Activated CD4-positive, alpha-beta T cell treated with anti-CD3 and anti-CD28 coated beads, Interleukin-2, amount 50 U/mL, for 16 hours (primary cell): ENCODE measurements around the gene XRCC1.
A peak's percentile ranks its signal among the peaks of the same experiment; 100 is the strongest.

Experiments
- DNase-seq: peaks from one replicate; pipeline ENCODE4 v3.0.0-alpha.2; 2020

XRCC1 gene

GRCh38 chr19:43510713-43511112, 64.6 kb downstream of the XRCC1 start:
- no peak for DNase-seq

GRCh38 chr19:43507880-43508279, 67.4 kb downstream of the XRCC1 start:
- no peak for DNase-seq

GRCh38 chr19:43506629-43507028, 68.7 kb downstream of the XRCC1 start:
- no peak for DNase-seq

GRCh38 chr19:43505941-43506340, 69.4 kb downstream of the XRCC1 start:
- no peak for DNase-seq

GRCh38 chr19:43505186-43505456, 70.2 kb downstream of the XRCC1 start:
- no peak for DNase-seq

- DNase-seq: peak; percentile 42
These were observed 70.7 kb downstream of the XRCC1 start, which contains the start of gene PHLDB3 for GRCh38 chr19:43504426-43505185. TSS of gene PHLDB3 (minus strand) at chr19:43504746. CDS start at chr19:43504118, 628 bp downstream.

- peak; percentile 98 for DNase-seq
These were observed 71.6 kb downstream of the XRCC1 start for GRCh38 chr19:43503501-43504425.

- no peak for DNase-seq
These were observed 72.8 kb downstream of the XRCC1 start for GRCh38 chr19:43502419-43502976.

GRCh38 chr19:43501661-43502418, 73.5 kb downstream of the XRCC1 start:
- DNase-seq: no peak

GRCh38 chr19:43499042-43499441, 76.3 kb downstream of the XRCC1 start:
- no peak for DNase-seq

- DNase-seq: no peak
These were observed 77.0 kb downstream of the XRCC1 start for GRCh38 chr19:43498233-43498842.

- no peak for DNase-seq
These were observed 78.4 kb downstream of the XRCC1 start for GRCh38 chr19:43496960-43497359.

GRCh38 chr19:43495082-43495481, 80.2 kb downstream of the XRCC1 start:
- DNase-seq: no peak
